H1 (cell line): ENCODE measurements around the gene DENND1A. TPM values are rescaled to one million over a fixed set of nuclear protein-coding genes. Genes with fewer than 3 reads are reported as not detected.

Experiments
- ATF2 ChIP-seq: IDR thresholded peaks from 2 replicates; pipeline ENCODE4 v1.6.1; 2012; ENCODE audit warnings: low read length, inconsistent platforms
- E2F6 ChIP-seq: IDR thresholded peaks from 2 replicates; pipeline ENCODE4 v1.6.1; 2012; ENCODE audit warnings: inconsistent platforms
- EP300 ChIP-seq, 2 experiments: IDR thresholded peaks; 1 replicate in 1 of 2; 2 replicates in 1 of 2; pipeline ENCODE4 v1.6.1; 2011 to 2012; ENCODE audit warnings: low read depth in 2 of 2, low read length in 2 of 2, mild to moderate bottlenecking in 2 of 2, borderline replicate concordance in 1 of 2, inconsistent platforms in 1 of 2, moderate library complexity in 1 of 2
- KDM4A ChIP-seq: IDR thresholded peaks from one replicate; pipeline ENCODE4 v1.7.1; 2012; ENCODE audit warnings: low read depth, mild to moderate bottlenecking, moderate library complexity, low read length, inconsistent platforms; ENCODE audit not compliant: severe bottlenecking
- RAD21 ChIP-seq, 2 experiments: IDR thresholded peaks in 1 of 2; conservative IDR thresholded peaks in 1 of 2; 2 replicates each; pipeline ENCODE4 v1.6.1; 2011; ENCODE audit warnings: low read depth in 2 of 2, low read length in 2 of 2, improper control_type of control experiment in 1 of 2, inconsistent platforms in 1 of 2, mild to moderate bottlenecking in 1 of 2, moderate library complexity in 1 of 2
- SIRT6 ChIP-seq: IDR thresholded peaks from one replicate; pipeline ENCODE4 v1.7.1; 2012; ENCODE audit warnings: low read length, inconsistent platforms
- SP2 ChIP-seq: IDR thresholded peaks from 2 replicates; pipeline ENCODE4 v1.6.1; 2012; ENCODE audit warnings: mild to moderate bottlenecking, low read length, inconsistent platforms
- SP4 ChIP-seq: IDR thresholded peaks from 2 replicates; pipeline ENCODE4 v1.6.1; 2012; ENCODE audit warnings: low read length, inconsistent platforms
- TCF12 ChIP-seq: IDR thresholded peaks from 2 replicates; pipeline ENCODE4 v1.6.1; 2011; ENCODE audit warnings: low read depth, mild to moderate bottlenecking, low read length
- YY1 ChIP-seq: IDR thresholded peaks from 2 replicates; pipeline ENCODE4 v1.6.1; 2011; ENCODE audit warnings: low read depth, mild to moderate bottlenecking, low read length
- polyA plus RNA-seq, 7 experiments: library from polyadenylated mRNA; depleted of rRNA in 3 of 7; stranded (reverse) in 5 of 7; unstranded in 2 of 7; fragments of >200 nt in 5 of 7; fragments of 200-250 nt in 2 of 7; gene quantifications; 1 replicate in 5 of 7; 2 replicates in 1 of 7; 4 replicates in 1 of 7; pipeline versions ENCODE4 v1.2.1 to v1.2.3, GENCODE V29; 2011 to 2013; ENCODE audit warnings: missing spikeins in 2 of 7, mixed read lengths in 2 of 7
- total RNA-seq: library from RNA; stranded (reverse); fragmentation: NEBNext Ultra II Directional; extraction: Animal tissue kit (Norgen Biotek cat#: 25700); gene quantifications from 2 replicates; pipeline ENCODE4 v1.2.1, GENCODE V29; 2021

Gene DENND1A
- total and polyA plus RNA-seq, 2 of the 8 experiments (the other 6 are each of a cell fraction or from before 2014, with no cell fraction given) = 24.1 to 26.4 TPM

GRCh38 chr9:123743737-123744136 lies 186.2 kb downstream of the DENND1A start (continued):
- no peak for TF ChIP-seq ATF2
- TF ChIP-seq E2F6 = no peak
- TF ChIP-seq YY1 = no peak
- TF ChIP-seq SIRT6 = no peak
- no peak for TF ChIP-seq EP300 (IDR thresholded peaks at IDR 0.05; ENCODE audit: borderline replicate concordance in 1 of 2, low read depth in 2 of 2, low read length in 2 of 2)
- TF ChIP-seq SP4 = no peak
- TF ChIP-seq TCF12 = no peak
- TF ChIP-seq KDM4A = no peak
- no peak for TF ChIP-seq RAD21 (IDR thresholded peaks at IDR 0.05 in 1 of 2, conservative IDR thresholded peaks at IDR 0.05 in 1 of 2; ENCODE audit: low read depth in 2 of 2, low read length in 2 of 2)
- no peak for TF ChIP-seq SP2
